Omental fat pad (tissue), 4 donors: ENCODE data around the gene ATP5PD. TPM values are rescaled to one million over a fixed set of nuclear protein-coding genes. Genes with fewer than 3 reads are reported as not detected.
"Not testable (repeated sequence)": the region's sequence is repeated elsewhere in the genome, so short reads cannot be mapped to it uniquely, and the experiment has no call there.

Experiments used
- ATAC-seq: fragments of 150-250 bp; one replicate; pipeline ENCODE4 v1.9.1; 2016; ENCODE audit warnings: mild to moderate bottlenecking, moderate library complexity; ENCODE audit not compliant: low FRiP score
- DNase-seq: peaks from one replicate; pipeline ENCODE4 v3.0.0-alpha.2; 2019; ENCODE audit warnings: low spot score
- CTCF ChIP-seq, 3 donors: fragments of 450-650 bp; IDR thresholded peaks; one replicate each; pipeline ENCODE4 v1.5.1; 2016 to 2017; ENCODE audit warnings: antibody characterized with exemption in 3 of 3, mild to moderate bottlenecking in 3 of 3, moderate library complexity in 2 of 3
- total RNA-seq, 4 donors: library from RNA; depleted of rRNA; stranded (reverse); fragments of >200 nt; gene quantifications; one replicate each; pipeline ENCODE4 v1.1.0, GENCODE V29; 2016

Gene ATP5PD
- total RNA-seq, 4 donors from 2014 or later: 159 to 394 (median 233) TPM

GRCh38 chr17:75074532-75074931, 27.8 kb upstream of the ATP5PD start:
- ATAC-seq: no peak

GRCh38 chr17:75073618-75074047, 26.9 kb upstream of the ATP5PD start:
- TF ChIP-seq CTCF (IDR thresholded peaks at IDR 0.05): no peak
- ATAC-seq (no peak), DNase-seq (no peak)

More at GRCh38 chr17:75074532-75074931, 27.8 kb upstream of the ATP5PD start:
- no peak for DNase-seq
- no peak for TF ChIP-seq CTCF (IDR thresholded peaks at IDR 0.05)

GRCh38 chr17:75072909-75073308, 26.1 kb upstream of the ATP5PD start:
- not testable (repeated sequence) for DNase-seq, ATAC-seq

DNA sequence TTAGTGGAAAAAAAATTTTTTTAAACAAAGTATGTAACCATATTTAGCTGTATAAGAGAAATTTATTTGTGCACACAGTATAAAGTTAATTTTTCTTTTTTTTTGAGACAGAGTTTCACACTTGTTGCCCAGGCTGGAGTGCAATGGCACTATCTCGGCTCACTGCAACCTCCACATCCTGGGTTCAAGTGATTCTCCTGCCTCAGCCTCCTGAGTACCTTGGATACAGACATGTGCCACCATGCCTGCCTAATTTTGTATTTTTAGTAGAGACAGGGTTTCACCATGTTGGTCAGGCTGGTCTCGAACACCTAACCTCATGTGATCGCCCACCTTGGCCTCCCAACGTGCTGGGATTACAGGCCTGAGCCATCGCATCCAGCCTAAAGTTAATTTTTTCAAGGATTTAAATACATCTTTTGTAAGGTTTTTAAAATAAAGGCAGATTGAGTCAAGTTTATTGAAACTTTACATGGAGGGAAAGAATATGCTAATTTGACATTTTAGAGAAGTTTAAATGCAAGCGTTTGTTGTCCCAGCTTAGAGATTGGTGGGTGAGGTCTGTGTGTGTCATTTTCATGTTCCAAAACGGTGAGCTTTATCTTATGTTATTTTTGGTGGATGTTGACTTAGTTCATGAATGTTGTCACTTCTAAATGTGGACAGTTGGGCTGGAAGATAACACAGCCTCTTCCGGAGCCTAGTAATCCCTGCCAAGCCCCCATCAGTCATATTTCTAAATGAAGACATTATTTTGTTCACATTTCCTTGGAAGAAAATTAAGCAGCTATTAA, 24.9 kb upstream of the ATP5PD start:
- ATAC-seq, DNase-seq: not testable (repeated sequence)

DNA sequence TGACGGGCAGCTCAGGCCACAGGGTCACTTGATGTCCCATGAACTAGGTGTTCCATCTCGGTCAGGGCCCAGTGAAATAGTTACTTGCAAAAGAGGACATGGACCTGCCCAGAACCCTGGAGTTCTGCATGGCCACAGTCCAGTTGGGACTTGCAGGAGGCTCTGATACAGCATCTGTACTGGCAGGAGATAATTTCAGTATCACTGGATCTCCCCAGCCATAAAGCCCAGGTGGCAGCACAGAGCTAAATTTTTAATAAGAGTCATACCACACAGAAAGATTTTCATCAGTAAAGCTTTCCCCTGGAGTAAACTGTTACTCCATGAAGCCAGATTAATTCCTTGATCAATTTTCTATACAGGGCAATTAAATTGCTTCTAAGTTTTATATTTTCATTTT, 23.0 kb upstream of the ATP5PD start:
- ATAC-seq: no peak
- TF ChIP-seq CTCF (IDR thresholded peaks at IDR 0.05): no peak
- no peak for DNase-seq

DNA sequence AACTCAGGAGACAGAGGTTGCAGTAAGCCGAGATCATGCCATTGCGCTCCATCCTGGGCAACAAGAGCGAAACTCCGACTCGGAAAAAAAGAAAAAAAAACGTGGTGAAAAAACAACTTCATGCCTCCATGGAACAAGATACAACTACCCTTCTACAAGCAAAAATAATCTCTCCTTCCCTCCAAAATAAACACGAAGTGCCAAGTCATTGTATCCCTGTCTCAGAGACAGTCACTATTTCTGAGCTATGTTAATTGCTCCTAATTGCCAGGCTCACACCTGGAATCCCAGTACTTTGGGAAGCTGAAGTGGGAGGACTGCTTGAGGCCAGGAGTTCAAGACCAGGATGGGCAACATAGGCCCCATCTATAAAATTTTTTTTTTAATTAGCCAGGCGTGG, 22.0 kb upstream of the ATP5PD start:
- ATAC-seq: no peak
- TF ChIP-seq CTCF (IDR thresholded peaks at IDR 0.05): no peak

GRCh38 chr17:75067856-75068255, 21.1 kb upstream of the ATP5PD start:
- no peak for TF ChIP-seq CTCF (IDR thresholded peaks at IDR 0.05)
- DNase-seq: no peak
- ATAC-seq: no peak

More for the DNA sequence above, 22.0 kb upstream of the ATP5PD start:
- no peak for DNase-seq

GRCh38 chr17:75065562-75066151, 18.9 kb upstream of the ATP5PD start:
- DNase-seq (no peak), ATAC-seq (no peak)
- no peak for TF ChIP-seq CTCF (IDR thresholded peaks at IDR 0.05)
